B cell (primary cell): ENCODE results near the gene CEP250. TPM values are rescaled to one million over a fixed set of nuclear protein-coding genes. Genes with fewer than 3 reads are reported as not detected.

ENCODE experiments used
- ATAC-seq: fragments of 200-7000 bp; cut with Tn5 transposase; one replicate; pipeline ENCODE4 v1.10.0; 2021; ENCODE audit warnings: low read depth, mild to moderate bottlenecking, moderate number of reproducible peaks, moderate library complexity
- CTCF ChIA-PET: fragments of 350-600 bp; sonication (Branson Sonifier 250); formaldehyde crosslinking; loops from one replicate; lab custom pipeline; 2021; ENCODE audit warnings: antibody characterized with exemption, inconsistent platforms; lab: Charles Lee
- POLR2A ChIA-PET: fragments of 350-600 bp; sonication (Branson Sonifier 250); formaldehyde crosslinking; loops from one replicate; lab custom pipeline; 2021; ENCODE audit warnings: antibody characterized with exemption; lab: Charles Lee
- DNase-seq: peaks from one replicate; pipeline ENCODE4 v3.0.0; 2013
- H2AFZ ChIP-seq: 2 replicates; pipeline ENCODE4 v1.6.1; 2012; ENCODE audit warnings: mild to moderate bottlenecking, low read depth, low read length; ENCODE audit not compliant: insufficient read depth, poor library complexity, severe bottlenecking
- H3K27ac ChIP-seq, 2 donors: 1 replicate in 1 of 2; 2 replicates in 1 of 2; pipeline ENCODE4 v1.5.1; 2012 to 2013; ENCODE audit warnings: low read length in 2 of 2, mild to moderate bottlenecking in 2 of 2, moderate library complexity in 1 of 2
- H3K27me3 ChIP-seq, 4 experiments: fragments of 200-600 bp in 1 of 4; sonication (generic) in 1 of 4; replicated peaks in 1 of 4; 1 replicate in 2 of 4; 2 replicates in 2 of 4; pipeline versions ENCODE4 v1.6.1 to v1.7.0; 2013 to 2016; ENCODE audit warnings: low read length in 3 of 4, mild to moderate bottlenecking in 2 of 4, mixed read lengths in 1 of 4, moderate library complexity in 1 of 4; ENCODE audit not compliant: insufficient read depth in 4 of 4, control insufficient read depth in 3 of 4; ENCODE audit errors: control extremely low read depth in 1 of 4
- H3K36me3 ChIP-seq, 2 experiments: replicated peaks in 1 of 2; 1 replicate in 1 of 2; 2 replicates in 1 of 2; pipeline versions ENCODE4 v1.6.1 to v1.7.1; 2013; ENCODE audit warnings: low read length in 1 of 2; ENCODE audit not compliant: insufficient read depth in 2 of 2, control insufficient read depth in 1 of 2; ENCODE audit errors: control extremely low read depth in 1 of 2, extremely low read depth in 1 of 2
- H3K4me1 ChIP-seq, 2 donors: fragments of 200-600 bp in 1 of 2; sonication (generic) in 1 of 2; 1 replicate in 1 of 2; 2 replicates in 1 of 2; pipeline versions ENCODE4 v1.5.1 to v1.6.1; 2013 to 2017; ENCODE audit warnings: low read length in 2 of 2; ENCODE audit not compliant: control insufficient read depth in 2 of 2, insufficient read depth in 2 of 2
- H3K4me2 ChIP-seq: replicated peaks from 2 replicates; pipeline ENCODE3; 2012; ENCODE audit warnings: mild to moderate bottlenecking, low read depth, low read length; ENCODE audit not compliant: poor library complexity, severe bottlenecking
- H3K4me3 ChIP-seq, 5 experiments: fragments of 200-600 bp in 1 of 5; sonication (generic) in 1 of 5; 1 replicate in 3 of 5; 2 replicates in 2 of 5; pipeline versions ENCODE4 v1.5.1 to v1.7.0; 2011 to 2016; ENCODE audit warnings: low read length in 4 of 5, mild to moderate bottlenecking in 4 of 5, low read depth in 2 of 5, control low read depth in 1 of 5, moderate library complexity in 1 of 5; ENCODE audit not compliant: insufficient read depth in 1 of 5; ENCODE audit errors: control extremely low read depth in 1 of 5, extremely low read depth in 1 of 5
- H3K79me2 ChIP-seq: fragments of 200-600 bp; sonication (generic); one replicate; pipeline ENCODE4 v1.6.0; 2016; ENCODE audit warnings: low read length; ENCODE audit not compliant: control insufficient read depth, insufficient read depth
- H3K9ac ChIP-seq: fragments of 200-600 bp; sonication (generic); 2 replicates; pipeline ENCODE4 v1.6.1; 2017; ENCODE audit warnings: mild to moderate bottlenecking, low read length, moderate library complexity
- H3K9me3 ChIP-seq, 3 donors: one replicate each; pipeline versions ENCODE4 v1.6.1 to v1.7.1; 2013; ENCODE audit warnings: low read length in 2 of 3; ENCODE audit not compliant: control insufficient read depth in 2 of 3, insufficient read depth in 1 of 3; ENCODE audit errors: control extremely low read depth in 1 of 3
- H4K20me1 ChIP-seq: 2 replicates; pipeline ENCODE4 v1.6.0; 2012; ENCODE audit warnings: mild to moderate bottlenecking, low read length; ENCODE audit not compliant: insufficient read depth, control insufficient read depth, poor library complexity, severe bottlenecking
- H3K27ac Mint-ChIP-seq: one replicate; pipeline ENCODE4 v1.8.0; 2021; ENCODE audit warnings: mixed read lengths
- H3K27me3 Mint-ChIP-seq: one replicate; pipeline ENCODE4 v1.8.0; 2021; ENCODE audit warnings: mixed read lengths
- H3K4me1 Mint-ChIP-seq: one replicate; pipeline ENCODE4 v1.8.0; 2021; ENCODE audit warnings: mixed read lengths
- H3K4me3 Mint-ChIP-seq: one replicate; pipeline ENCODE4 v1.8.0; 2021; ENCODE audit warnings: mixed read lengths
- H3K9me3 Mint-ChIP-seq: one replicate; pipeline ENCODE4 v1.8.0; 2022; ENCODE audit warnings: mixed read lengths; ENCODE audit not compliant: insufficient read depth
- CTCF ChIP-seq: fragments of 200-600 bp; IDR thresholded peaks from one replicate; pipeline ENCODE4 v1.8.0; 2022; ENCODE audit warnings: antibody characterized with exemption, mild to moderate bottlenecking
- EZH2 ChIP-seq: IDR thresholded peaks from 2 replicates; pipeline ENCODE4 v1.6.1; 2012; ENCODE audit warnings: borderline replicate concordance, low read depth, mild to moderate bottlenecking, moderate library complexity, low read length; ENCODE audit not compliant: insufficient read depth, poor library complexity, severe bottlenecking
- WGBS: methylation state at CpG from one replicate; pipeline ENCODE4 v1.1.5; 2013; ENCODE audit warnings: missing lambda C conversion rate; ENCODE audit not compliant: insufficient coverage; 5-methylcytosine and 5-hydroxymethylcytosine counted together
- intact Hi-C: fragments of 100-400 bp; cut with micrococcal nuclease; formaldehyde crosslinking; loops from one replicate; pipeline ENCODE4 v1.10.0; 2022
- polyA minus RNA-seq: library from RNA; depleted of rRNA, polyadenylated mRNA; stranded (reverse); fragments of >200 nt; gene quantifications from 2 replicates; pipeline ENCODE4 v1.2.3, GENCODE V29; 2012
- polyA plus RNA-seq: library from polyadenylated mRNA; depleted of rRNA; stranded (reverse); fragments of >200 nt; gene quantifications from 2 replicates; pipeline ENCODE4 v1.2.3, GENCODE V29; 2012
- total RNA-seq, 2 donors: library from RNA; stranded (reverse); fragments of 120-200 nt in 1 of 2; gene quantifications; 1 replicate in 1 of 2; 2 replicates in 1 of 2; pipeline versions ENCODE4 v1.2.3 to v1.2.4, GENCODE V29; 2013 to 2022

CEP250 gene, protein sequence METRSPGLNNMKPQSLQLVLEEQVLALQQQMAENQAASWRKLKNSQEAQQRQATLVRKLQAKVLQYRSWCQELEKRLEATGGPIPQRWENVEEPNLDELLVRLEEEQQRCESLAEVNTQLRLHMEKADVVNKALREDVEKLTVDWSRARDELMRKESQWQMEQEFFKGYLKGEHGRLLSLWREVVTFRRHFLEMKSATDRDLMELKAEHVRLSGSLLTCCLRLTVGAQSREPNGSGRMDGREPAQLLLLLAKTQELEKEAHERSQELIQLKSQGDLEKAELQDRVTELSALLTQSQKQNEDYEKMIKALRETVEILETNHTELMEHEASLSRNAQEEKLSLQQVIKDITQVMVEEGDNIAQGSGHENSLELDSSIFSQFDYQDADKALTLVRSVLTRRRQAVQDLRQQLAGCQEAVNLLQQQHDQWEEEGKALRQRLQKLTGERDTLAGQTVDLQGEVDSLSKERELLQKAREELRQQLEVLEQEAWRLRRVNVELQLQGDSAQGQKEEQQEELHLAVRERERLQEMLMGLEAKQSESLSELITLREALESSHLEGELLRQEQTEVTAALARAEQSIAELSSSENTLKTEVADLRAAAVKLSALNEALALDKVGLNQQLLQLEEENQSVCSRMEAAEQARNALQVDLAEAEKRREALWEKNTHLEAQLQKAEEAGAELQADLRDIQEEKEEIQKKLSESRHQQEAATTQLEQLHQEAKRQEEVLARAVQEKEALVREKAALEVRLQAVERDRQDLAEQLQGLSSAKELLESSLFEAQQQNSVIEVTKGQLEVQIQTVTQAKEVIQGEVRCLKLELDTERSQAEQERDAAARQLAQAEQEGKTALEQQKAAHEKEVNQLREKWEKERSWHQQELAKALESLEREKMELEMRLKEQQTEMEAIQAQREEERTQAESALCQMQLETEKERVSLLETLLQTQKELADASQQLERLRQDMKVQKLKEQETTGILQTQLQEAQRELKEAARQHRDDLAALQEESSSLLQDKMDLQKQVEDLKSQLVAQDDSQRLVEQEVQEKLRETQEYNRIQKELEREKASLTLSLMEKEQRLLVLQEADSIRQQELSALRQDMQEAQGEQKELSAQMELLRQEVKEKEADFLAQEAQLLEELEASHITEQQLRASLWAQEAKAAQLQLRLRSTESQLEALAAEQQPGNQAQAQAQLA (N-terminal part only)
- total RNA-seq: 78.4 and 78.5 TPM in 2 replicates
- 47.1 TPM for total RNA-seq (2013)
- polyA plus RNA-seq: 14.6 and 16.5 TPM in 2 replicates
- polyA minus RNA-seq: 48.8 and 54.3 TPM in 2 replicates

GRCh38 chr20:35454881-35455609 is at the start of gene CEP250:
Gene CEP250, plus strand, starts transcription at chr20:35455598. Its CDS starts 6,770 bp downstream, at chr20:35462368.
- peak within 1 kb of the TSS; percentile 87 for H3K4me3 Mint-ChIP-seq
- peak within 1 kb of the TSS; percentile 71 to 97 (median 94) for H3K4me3 ChIP-seq
- H3K79me2 ChIP-seq: peaks cover 10% of the 10 kb centered on the region

More at GRCh38 chr20:35454881-35455609, at the start of gene CEP250:
- CTCF ChIA-PET: interaction anchor here (0.5 to 2.9 kb wide), 9 partner anchors 8 to 1933 kb away, joined by 3 to 14 read pairs (median 4); partner anchors contain the start of genes SCAND1 and SPAG4
- Histone ChIP-seq H3K36me3 (no peaks in the 10 kb centered on the region), H3K27me3 (no peaks in the 10 kb centered on the region), H2AFZ (peak within 1 kb of the TSS; percentile 99), H3K27ac (peak within 1 kb of the TSS; percentile 82 to 97), H4K20me1 (no peaks in the 10 kb centered on the region), H3K9me3 (no peaks in the 10 kb centered on the region), H3K9ac (peak within 1 kb of the TSS; percentile 98), H3K4me2 (peak within 1 kb of the TSS; percentile 100), H3K4me1 (peaks cover 0 to 17% of the 10 kb centered on the region in 2 donors)
- WGBS: under 1% methylated on average over 58 of the region's 59 CpGs
- TF ChIP-seq EZH2 (no peak), CTCF (no peak)
- Mint-ChIP-seq H3K4me1 (peaks cover 16% of the 10 kb centered on the region), H3K27ac (peak within 1 kb of the TSS; percentile 97), H3K9me3 (no peaks in the 10 kb centered on the region), H3K27me3 (no peaks in the 10 kb centered on the region)
- DNase-seq (peak; percentile 97), ATAC-seq (peak; percentile 99)
- POLR2A ChIA-PET: interaction anchor here (0.6 to 2.5 kb wide), 6 partner anchors 12 to 499 kb away, joined by 3 to 19 read pairs (median 4); partner anchors contain the start of genes PHF20, RBM39, SCAND1 and UQCC1
- intact Hi-C loops: loop anchor here (1.0 to 5.0 kb wide), 10 partner anchors 36 to 610 kb away; partner anchors contain the start of genes EDEM2, ERGIC3, NFS1 and RBM39
